GM19238 (cell line): ENCODE measurements around the gene POP5.
A peak's percentile ranks its signal among the peaks of the same experiment; 100 is the strongest.
"Not testable (repeated sequence)": the region's sequence is repeated elsewhere in the genome, so short reads cannot be mapped to it uniquely, and the experiment has no call there.

Experiments
- DNase-seq: peaks from one replicate; pipeline ENCODE4 v3.0.0; 2011; ENCODE audit warnings: low spot score; ENCODE audit not compliant: insufficient read length

The POP5 gene, protein sequence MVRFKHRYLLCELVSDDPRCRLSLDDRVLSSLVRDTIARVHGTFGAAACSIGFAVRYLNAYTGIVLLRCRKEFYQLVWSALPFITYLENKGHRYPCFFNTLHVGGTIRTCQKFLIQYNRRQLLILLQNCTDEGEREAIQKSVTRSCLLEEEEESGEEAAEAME

GRCh38 chr12:120580787-120581723 lies at the start of gene POP5:
Gene POP5 (minus strand): TSS chr12:120581402. CDS start chr12:120581362, 40 bp downstream.
- DNase-seq = peak; percentile 89

DNA sequence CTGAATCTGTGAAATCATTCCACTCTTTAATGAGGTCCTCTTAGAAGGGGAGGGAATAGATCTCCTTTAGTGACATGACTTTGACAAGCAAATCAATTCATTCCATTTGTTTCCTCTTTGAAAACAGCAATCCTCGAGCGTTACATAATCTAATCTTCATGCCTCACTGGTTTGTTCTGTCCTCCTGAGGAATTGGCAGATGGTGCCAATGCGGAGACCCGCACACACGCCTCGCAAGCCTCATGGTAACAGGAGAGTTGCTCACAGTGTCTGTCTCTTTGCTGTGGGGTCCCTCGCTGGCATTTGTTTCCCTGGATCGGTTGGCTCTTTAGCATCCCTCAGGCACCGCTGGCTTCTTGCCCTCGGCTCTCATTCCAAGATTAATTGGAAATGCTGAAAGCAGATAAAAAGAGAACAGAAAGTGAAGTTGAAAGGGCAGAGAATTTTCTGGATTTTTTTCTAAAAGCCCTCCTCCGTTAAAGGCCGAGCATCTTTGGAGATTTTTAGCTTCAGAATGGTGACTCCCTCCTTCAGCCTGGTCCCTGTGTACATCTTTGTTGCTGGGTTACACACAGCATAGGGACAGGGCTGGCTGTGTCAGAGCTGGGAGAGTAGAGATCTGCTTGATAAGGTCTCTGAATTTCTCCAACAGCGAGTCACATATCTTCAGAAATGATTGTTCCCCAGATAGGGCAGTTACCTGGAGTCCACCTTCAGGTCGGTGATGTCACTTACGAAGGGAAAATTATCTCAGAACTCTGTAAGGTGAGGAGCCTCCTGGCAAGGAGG lies 49.1 kb upstream of the POP5 start:
- no peak for DNase-seq

DNA sequence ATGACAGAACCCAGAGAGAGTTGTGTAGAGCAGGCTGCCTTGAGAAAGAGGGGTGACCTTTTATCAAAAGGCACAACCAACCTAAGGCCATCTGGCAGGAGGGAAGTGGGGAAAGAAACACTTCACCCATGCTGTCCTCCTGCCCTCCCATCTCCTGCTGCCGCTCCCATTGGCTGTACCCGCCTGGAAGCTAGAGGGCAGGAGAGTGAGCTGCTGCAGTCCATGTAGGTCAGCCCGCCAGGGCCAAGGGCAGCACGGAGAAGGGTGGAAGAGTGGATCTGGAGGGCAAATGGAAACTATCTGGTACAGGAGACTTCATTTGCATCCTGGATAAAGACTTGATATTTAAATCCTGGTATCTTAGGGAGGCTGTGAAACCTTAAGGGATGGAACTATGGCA lies 47.7 kb upstream of the POP5 start:
- DNase-seq = no peak

- no peak for DNase-seq
Measured at GRCh38 chr12:120625557-120626419, 44.6 kb upstream of the POP5 start.

GRCh38 chr12:120620624-120621023 lies 39.4 kb upstream of the POP5 start:
- no peak for DNase-seq

DNA sequence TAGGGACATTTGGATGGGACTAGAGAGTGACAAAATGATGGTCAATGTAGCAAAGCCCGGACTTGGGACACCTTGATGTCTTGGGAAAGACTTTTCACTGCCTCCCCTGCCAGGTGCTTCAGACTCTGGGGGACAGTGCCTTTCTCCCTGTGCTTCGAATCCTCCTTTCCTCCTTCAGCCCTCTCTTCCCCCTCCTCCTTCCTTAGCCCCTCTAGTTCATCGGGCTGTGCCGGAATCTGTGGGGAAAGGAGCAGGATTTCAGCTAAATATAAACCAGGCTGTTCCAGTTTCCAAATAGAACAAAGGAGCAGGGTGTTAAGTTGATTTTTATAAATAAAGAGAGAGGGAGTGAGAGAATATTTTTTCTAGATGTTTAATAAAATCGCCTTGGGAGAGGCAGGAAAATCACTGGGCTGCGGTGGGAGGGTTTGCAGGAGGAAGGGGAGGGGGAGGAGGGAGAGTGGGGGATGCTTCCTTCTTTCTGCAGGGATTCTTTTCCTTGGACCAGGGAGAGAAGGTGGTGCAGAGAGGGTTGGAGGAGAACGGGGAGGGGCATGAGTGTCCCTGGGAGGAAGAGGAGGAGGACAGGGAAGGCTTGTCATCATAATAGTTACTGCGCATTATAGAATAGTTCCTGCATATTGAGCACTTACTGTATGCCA lies 37.9 kb upstream of the POP5 start:
- no peak for DNase-seq

- DNase-seq = not testable (repeated sequence)
Measured at GRCh38 chr12:120617767-120618166, 36.6 kb upstream of the POP5 start.

- DNase-seq = not testable (repeated sequence)
Measured at GRCh38 chr12:120617193-120617592, 36.0 kb upstream of the POP5 start.

DNA sequence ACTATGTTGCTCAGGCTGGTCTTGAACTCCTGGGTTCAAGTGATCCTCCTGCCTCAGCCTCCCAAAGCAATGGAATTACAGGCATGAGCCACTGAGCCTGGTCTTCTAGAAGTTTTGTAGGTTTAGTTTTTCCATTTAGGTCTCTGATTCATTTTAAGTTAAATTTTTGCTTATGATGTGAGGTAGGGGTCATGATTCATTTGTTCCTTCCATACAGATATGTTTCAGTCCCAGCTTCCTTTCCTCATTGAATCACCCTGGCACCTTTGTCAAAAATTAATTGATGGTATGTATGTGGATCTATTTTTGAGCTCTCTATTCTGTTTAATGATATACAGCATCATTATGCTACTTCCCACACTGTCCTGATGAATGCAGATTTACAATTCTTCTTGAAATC lies 33.6 kb upstream of the POP5 start:
- no peak for DNase-seq

GRCh38 chr12:120611534-120611933 lies 30.3 kb upstream of the POP5 start:
- DNase-seq = not testable (repeated sequence)

- no peak for DNase-seq
Measured at GRCh38 chr12:120610560-120610959, 29.4 kb upstream of the POP5 start.

DNA sequence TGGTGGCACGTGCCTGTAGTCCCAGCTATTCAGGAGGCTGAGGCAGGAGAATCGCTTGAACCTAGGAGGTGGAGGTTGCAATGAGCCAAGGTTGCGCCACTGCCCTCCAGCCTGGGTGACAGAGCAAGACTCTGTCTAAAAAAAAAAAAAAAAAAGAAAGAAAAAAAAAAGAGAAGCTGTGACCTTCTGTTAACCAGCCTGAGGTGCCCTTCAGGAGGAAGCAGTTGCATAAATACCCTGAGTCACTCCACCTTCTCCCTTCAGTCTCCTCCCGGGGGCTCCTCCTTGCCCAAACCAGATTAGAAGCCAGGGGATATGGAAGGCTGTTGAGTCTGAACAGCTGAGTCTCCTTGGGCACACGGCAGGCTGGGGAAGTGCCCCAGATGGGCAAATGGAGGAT lies 21.2 kb upstream of the POP5 start:
- DNase-seq = not testable (repeated sequence)

DNA sequence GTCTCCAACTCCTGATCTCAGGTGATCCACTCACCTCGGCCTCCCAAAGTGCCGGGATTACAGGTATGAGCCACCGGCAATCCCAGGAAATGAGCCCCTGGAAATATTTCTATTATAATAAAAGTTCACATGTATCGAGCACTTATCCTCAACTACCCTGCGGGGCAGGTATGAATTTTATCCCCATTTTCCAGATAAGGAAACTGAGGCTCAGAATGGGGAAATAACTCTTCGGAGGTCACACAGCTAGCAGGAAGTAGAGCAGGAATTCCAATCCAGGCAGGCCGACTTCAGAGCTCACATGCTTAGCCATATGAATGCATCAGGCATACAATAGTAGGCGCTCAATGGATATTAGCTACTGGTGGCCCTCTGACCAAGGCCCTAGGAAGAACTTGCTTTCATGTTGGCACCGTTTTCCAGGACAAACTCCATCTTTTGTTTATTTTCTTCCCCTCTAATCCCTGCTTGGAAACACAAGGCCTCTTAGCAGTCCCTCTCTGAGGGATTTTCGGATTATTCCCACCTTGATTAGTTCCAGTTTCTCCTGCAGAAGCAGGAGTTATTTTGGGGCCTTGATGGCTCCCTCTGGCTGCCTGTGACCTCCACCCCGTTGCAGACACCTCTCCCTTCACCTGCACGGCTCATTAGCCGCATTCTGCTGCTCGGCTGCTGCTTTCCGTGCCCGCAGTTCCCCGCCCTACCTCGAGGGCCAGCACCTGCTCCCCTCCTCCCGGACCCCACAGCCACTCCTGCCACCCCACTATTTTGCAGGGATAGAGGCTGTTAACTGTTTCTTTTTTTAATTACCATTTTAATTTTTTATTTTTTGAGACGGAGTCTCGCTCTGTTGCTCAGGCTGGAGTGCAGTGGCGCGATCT lies 18.7 kb upstream of the POP5 start:
- no peak for DNase-seq

GRCh38 chr12:120598674-120599463 lies 17.7 kb upstream of the POP5 start:
- DNase-seq = no peak

DNA sequence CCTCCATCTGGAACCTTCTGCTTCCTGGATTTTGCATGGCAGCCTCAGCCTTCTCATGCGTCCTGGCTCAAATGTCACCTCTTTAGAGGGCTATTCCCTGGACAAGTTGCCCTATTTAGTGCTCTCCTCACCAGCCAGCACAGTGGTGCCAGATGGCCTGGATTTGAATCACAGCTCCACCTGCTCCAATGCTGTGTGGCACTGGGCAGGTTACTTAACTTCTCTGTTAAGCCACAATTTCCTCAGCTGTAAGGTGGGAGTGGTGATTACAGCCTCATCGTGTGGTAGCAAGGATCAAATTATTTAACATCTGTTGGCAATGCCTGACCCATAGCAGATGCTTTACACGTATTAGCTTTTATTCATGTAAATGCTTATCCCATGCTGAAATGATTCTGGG lies 16.7 kb upstream of the POP5 start:
- DNase-seq = no peak

- no peak for DNase-seq
Measured at GRCh38 chr12:120596901-120597300, 15.7 kb upstream of the POP5 start.

DNA sequence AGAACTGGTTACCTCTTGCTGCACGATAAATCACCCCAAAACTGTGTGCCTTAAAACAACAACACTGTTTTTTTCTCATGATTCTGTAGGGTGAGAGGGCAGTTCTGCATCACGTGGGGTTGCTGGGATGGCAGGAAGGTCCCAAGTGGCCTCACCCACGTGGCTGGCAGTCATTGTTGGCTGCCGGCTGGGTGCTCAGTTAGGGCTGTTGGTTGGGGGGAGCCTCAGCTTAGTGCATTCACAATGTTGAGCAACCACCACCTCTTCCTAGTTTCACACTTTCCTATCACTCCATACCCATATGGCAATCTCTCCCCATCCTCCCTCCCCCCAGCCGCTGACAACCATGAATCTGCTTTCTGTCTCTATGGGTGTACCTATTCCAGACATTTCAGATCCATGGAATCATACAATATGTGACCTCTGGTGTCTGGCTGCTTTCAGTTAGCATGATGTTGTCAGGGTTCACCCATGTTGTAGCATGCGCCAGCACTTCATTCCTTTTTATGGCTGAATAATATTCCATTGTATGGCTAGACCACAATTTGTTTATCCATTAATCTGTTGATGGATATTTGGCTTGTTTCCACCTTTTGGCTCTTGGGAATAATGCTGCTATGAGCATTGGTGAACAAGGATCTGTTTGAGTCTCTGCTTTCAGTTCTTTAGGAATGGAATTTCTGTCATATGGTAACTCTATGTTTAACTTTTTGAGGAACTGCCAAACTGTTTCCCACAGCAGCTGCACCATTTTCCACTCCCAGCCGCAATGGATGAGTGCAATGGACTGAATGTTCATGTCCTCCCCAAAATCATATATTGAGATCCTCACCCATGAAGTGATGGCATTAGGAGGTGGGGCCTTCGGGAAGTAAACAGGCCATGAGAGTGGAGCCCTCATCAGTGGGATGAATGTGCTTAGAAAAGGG lies 11.2 kb upstream of the POP5 start:
- DNase-seq = no peak
